NCI-H460 (cell line): ENCODE results near the gene SYF2. TPM values are rescaled to one million over a fixed set of nuclear protein-coding genes. Genes with fewer than 3 reads are reported as not detected.
"Not testable (repeated sequence)": the region's sequence is repeated elsewhere in the genome, so short reads cannot be mapped to it uniquely, and the experiment has no call there.

Source experiments
- DNase-seq: peaks from one replicate; pipeline ENCODE4 v3.0.0-alpha.2; 2016; ENCODE audit warnings: low read depth; ENCODE audit errors: extremely low read depth
- polyA plus RNA-seq: library from polyadenylated mRNA; depleted of rRNA; stranded (reverse); fragments of >200 nt; gene quantifications from 2 replicates; pipeline ENCODE4 v1.2.3, GENCODE V29; 2014; cell fraction: nucleus; rRNA removed
- total RNA-seq: library from RNA; depleted of rRNA; stranded (reverse); fragments of >200 nt; shearing (Covaris generic); gene quantifications from 2 replicates; pipeline ENCODE4 v1.2.3, GENCODE V29; 2014; rRNA removed

Gene SYF2
- total RNA-seq: 60.7 and 61.9 TPM in 2 replicates
- polyA plus RNA-seq: 17.1 and 17.2 TPM in 2 replicates

DNA sequence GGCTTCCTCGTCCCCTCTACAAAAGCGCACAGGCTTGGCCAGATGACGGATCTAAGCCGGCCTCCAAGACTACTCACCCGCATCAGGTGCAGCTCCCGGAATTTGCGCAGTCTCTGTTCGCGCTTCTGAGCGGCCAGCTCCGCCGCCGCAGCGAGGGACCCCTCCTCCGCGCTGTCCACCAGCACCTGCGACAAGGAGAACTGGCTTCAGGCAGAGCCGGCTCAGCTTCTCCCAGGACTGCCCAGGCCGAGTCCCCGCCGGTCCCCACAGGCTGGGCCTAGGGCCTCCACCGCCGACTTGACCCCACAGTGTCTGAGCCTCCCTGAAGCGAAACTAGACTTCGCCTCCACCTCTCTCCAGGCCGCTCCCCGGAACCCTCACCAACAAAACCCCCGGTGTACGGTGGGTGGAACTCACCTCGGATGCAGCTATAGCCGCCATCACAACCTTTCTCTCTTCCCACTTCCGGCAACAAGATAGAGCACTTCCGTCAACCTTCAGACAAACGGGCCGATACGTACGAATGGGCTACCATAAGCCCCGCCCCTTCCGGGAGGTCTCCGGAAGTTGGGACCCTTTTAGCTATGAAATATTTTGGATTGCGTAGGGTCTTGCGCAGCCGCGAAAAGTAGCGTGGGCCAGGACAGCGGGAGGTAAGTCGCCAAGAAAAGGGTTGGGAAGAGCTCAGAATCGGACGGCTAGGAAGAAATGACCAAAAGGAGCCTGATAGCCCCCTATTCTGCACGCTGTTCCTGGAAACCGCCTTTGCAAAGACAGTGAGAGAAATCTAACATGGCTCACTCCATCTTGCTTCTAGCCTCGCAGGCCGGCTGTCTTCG lies at the start of gene SYF2:
TSS of gene SYF2 (minus strand) at position 476 of the 839 bp plus-strand sequence. CDS start at position 441, 35 bp downstream.
- peak; percentile 80 for DNase-seq

DNA sequence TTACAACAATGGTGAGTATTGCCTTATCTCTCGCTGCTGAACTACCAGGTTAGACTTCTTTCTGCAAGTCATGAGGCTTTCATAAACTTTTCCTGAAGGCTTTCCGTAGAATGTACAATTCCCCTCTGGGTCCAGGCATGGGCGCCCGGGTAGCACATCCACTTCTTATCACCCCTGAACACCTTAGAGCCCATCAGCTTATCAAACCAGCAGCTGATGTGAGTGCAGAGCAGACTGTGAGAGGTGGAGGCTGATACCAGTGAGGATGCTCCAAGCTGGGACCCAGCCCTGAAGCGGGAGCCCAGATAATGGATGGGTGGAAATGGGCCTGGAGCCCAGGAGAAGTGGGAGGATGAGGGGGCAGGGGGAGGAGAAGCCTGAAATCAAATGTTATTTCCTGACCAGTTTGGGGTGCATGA lies 47.4 kb upstream of the SYF2 start:
- DNase-seq: not testable (repeated sequence)

DNA sequence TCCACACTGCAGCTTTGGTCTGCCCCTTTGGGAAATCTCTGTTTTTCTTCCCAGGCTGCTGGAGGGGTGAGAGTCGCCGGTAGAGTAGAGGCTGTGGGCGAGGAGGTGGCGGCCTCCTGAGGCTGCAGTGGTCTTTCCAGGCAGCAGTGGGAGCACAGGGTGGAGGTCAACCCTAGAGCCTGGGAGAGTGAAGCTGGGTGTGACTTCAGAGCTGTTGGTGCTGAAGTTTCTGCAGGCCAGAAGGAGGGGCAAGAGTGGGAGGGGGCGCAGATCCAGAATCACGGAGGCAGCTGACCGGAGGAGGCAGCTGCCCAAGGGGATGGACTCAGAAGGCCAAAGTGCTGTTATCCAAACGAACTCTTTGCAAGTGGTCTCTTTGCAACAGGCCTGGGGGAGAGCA lies 46.5 kb upstream of the SYF2 start:
- DNase-seq: not testable (repeated sequence)

DNA sequence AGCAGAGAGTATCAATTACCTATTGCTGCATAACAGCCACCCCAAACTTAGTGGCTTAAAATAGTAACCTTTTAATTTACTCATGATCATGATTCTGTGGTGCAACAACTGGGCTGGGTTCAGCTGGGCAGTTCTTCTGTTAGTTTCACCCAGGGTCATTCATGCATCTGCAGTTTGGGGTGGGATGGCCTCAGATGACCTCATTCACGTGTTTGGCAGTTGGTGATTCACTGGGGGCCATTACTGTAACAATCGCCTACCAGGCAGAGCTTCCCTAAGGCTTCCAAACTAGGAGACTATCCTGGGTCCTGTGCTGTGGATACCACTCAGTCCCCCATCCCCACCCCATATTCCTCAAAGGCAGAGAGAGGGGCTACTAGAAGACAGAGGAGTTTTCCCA lies 46.1 kb upstream of the SYF2 start:
- DNase-seq: not testable (repeated sequence)

DNA sequence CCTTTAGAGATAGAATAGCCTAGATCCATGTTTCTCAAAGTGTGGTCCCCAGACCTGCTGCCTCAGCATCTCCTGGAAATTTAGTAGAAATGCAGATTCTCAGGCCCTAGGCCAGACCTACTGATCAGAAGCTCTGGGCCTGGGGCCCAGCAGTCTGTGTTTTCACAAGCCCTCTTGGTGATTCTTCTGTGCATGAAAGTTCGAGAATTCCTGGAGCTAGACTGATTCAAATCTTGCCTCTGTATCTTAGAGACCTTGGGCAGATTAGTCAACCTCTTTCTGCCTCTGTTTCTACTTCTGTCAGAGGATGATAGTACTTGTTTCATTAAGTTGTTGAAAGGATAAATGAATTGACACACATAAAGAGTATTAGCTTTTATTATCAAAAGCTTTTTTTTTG lies 45.0 kb upstream of the SYF2 start:
- DNase-seq: not testable (repeated sequence)

DNA sequence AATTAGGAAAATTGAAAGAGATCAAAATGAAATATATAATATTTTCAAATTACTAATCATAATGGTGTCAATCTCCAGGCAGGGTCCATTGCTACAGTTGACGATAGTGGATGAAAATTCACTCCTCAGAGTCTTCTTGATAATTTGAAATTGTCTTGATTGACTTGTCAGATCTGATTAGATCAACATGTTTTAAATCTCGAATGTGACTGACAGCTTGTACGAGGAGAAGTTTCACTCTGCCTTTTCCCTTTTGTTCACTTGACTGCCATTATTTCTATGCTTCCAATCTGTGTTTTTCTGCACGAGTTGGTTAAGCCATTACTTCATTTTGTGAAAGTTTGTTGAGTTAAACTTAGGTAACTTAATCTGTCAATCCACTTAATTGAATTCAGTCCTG lies 43.3 kb upstream of the SYF2 start:
- not testable (repeated sequence) for DNase-seq

DNA sequence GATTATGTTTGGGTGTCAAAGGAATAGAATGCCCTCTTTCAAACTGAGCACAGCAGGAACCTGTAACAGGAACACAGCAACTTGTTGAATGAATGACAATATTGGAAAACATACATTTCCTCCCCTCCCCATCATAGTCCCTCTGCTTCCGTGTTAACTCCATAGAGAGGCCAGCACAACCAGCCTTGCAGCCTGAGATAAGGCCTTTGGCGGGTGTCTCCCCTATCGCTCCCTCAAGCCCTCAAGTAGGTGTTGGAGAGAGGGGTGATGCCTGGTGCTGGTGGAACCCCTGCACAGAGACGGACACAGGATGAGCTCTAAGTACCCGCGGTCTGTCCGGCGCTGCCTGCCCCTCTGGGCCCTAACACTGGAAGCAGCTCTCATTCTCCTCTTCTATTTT lies 39.9 kb upstream of the SYF2 start, which contains the start of gene RHD:
TSS of gene RHD (plus strand) at position 272 of the 400 bp plus-strand sequence. CDS start at position 311, 39 bp downstream.
- not testable (repeated sequence) for DNase-seq

DNA sequence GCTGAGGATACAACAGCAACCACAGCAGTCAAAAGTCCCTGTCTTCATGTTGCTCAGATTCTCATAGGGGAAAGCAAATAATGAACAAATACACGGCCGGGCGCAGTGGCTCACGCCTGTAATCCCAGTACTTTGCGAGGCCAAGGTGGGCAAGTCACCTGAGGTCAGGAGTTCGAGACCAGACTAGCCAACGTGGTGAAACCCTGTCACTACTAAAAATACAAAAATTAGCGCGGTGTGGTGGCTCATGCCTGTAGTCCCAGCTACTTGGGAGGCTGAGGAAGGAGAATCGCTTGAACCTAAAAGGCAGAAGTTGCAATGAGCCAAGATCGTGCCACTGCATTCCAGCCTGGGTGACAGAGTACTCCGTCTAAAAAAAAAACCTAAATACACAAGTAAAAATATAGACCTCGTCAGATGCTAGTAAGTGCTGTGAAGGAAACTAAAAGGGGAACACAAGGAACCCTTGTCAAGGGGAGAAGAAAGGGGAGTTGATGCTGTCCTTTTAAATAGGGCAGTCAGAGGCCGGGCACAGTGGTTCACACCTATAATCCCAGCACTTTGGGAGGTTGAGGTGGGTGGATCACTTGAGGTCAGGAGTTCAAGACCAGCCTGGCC lies 36.0 kb upstream of the SYF2 start:
- DNase-seq: not testable (repeated sequence)

DNA sequence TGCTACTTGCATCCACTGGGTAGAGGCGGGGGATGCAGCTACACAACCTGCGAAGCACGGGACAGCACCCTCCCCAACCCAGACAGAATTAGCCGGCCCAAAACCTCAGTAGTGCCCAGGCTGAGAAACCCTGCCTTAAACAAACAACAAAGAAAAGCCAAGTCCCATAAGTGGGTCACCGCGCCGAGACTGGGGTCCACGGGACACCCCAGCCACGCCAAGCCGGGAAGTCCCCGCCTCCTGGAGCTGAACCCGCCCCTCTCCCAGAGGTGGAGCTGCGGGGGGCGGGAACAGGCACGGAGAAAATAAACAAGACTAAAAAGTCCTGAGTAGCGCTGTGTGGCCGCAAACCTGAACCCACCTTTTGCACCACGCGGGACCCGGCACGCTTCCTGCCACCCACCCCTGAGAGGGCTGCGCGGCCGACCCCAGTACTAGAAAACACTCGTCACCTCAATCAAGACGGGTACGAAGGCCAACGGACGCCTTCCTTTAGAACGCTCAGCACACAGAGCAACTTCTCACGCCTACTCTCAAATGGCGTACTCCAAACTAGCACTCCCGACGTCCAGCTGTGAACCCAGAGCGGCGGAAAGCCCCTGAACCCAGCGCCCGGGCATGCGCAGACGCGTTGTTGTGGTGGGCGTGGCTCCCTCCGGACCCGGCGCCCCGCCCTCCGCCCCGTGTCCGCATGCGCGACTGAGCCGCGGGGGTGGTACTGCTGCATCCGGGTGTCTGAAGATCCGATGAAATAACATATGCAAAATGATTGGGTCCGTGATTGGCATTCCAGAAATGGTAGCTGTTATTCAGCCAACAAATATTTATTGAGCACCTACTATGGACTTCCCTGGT lies 35.2 kb upstream of the SYF2 start:
- DNase-seq: peak; percentile 69

DNA sequence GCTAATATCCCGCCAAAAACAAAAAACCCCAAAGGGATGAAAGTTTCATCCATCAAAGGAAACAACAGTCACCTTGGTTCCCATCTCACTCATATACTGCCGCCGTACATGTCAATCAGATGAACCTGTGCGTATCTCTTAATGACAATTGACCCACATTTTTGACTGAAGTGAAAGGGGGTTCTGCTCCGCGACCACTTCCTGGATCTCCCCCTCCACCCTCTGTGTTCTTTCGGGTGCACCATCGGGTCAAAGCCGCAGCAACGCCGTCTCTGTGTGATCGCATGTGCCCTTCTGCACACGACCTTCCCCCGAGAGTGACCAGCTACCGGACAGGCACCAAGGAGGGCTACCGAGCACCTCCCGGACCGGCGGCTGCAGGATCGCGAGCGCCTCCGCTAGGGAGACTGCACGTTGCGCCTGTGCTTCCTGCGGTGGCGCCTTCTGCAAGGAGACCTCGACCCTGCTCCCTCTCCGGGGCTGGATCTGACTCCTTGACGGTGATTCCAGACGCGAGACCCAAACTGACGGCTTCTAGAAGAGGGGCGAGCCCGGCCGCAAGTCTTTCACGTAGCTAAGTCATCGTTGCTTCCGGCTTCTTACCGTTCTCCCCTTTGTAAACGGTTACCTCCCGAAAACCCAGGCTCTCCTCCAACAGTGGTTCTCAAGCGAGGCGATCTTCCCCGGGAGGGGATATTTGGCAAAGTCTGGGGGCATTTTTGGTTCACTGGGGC lies 34.4 kb upstream of the SYF2 start:
- DNase-seq: not testable (repeated sequence)

DNA sequence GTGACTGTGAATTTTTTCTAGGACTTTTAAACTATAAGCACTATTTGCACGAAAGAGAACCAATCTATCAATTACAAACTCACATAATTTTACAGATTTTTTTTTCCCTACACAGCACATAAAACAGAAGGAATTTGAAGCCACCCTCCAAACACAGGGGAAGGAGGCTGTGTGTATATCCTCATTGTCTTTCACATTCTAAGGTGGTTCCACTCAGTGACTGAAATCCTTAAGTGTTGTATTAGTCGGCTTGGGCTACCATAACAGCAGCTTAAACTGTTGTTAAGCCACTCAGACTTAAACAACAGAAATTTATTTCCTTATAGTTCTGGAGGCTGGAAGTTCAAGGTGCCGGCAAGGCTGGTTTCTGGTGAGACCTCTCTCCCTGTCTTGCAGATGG lies 28.0 kb upstream of the SYF2 start:
- not testable (repeated sequence) for DNase-seq

DNA sequence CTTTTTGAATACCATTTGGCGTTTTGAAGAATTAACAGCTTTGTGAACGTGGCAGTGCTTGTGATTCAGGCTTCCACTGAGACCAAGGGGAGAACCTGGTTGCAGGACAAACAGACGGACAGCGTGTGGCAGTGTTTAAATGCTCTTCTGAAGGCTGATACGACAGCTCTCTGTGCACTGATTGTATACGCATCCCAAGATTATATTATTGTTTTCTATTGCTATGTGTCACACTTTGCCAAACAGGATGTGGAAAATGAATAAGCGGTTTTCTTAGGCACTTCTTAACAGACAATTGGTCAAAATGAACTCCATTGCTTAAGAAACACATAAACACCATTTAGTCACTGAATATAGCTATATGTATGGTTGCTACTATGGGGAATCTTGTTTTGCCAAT lies 27.5 kb upstream of the SYF2 start:
- not testable (repeated sequence) for DNase-seq

DNA sequence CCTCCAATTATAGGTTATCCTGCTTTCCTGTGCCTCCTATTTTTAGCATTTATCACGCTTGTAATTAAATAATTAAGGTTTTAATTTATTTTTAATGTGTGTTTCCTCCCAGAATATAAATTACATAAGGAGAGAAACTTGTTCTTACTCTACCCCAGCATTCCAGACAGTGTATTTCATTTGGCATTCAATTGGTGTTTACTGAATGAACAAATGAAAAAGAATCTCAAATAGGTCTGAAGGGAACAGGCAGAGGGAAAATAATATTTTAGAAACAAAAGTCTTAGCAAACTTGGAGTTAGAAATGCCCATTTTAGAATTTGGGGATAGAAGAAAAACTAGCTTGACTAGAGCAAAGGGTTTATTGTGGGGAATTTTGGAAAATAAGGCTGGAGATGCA lies 24.9 kb upstream of the SYF2 start:
- DNase-seq: no peak

DNA sequence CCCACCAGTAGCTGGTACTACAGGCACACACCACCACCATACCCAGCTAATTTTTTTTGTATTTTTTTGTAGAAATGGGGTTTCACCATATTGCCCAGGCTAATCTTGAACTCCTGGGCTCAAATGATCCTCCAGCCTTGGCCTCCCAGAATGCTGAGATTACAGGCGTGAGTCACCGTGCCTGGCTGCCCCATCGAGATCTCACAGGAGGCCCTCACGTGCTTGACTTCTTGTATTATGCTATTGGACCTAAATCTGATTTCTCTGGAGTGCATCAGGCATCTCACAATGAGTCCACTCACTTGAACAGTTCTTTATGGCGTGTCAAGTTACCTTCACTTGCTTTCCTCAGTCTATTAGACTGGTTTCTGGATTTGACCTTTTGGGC lies 24.3 kb upstream of the SYF2 start:
- DNase-seq: no peak

DNA sequence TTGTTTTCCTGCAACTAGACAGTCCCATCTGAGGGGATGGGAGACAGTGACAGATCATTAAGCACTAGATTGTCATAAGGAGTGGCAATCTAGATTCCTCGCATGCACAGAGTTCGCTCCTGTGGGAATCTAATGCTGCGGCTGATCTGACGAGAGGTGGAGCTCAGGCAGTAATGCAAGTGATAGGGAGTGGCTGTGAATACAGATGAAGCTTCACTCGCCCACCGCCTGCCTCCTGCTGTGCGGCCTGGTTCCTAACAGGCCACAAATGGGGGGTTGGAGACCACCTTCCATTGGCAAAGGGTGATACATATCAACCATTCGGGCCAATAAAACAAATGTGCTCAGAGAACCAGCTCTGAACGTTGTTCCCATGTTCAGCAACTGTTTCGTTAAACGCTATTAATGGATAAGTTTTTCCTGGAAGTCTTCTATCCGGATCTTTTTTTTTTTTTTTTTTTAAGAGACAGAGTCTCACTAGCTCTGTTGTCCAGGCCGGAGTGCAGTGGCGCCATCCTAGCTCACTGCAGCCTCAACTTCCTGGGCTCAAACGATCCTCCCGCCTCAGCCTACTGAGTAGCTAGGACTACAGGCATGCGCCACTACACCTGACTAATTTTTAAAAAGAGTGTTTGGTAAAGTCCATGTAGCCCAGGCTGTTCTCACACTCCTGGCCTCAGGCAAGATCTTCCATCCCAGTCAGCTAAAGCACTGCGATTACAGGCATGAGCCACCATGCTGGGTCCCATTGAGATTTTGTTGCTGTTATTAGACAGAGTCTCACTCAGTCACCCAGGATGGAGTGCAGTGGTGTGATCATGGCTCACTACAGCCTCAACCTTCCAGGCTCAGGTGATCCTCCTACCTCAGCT lies 23.6 kb upstream of the SYF2 start:
- DNase-seq: no peak

DNA sequence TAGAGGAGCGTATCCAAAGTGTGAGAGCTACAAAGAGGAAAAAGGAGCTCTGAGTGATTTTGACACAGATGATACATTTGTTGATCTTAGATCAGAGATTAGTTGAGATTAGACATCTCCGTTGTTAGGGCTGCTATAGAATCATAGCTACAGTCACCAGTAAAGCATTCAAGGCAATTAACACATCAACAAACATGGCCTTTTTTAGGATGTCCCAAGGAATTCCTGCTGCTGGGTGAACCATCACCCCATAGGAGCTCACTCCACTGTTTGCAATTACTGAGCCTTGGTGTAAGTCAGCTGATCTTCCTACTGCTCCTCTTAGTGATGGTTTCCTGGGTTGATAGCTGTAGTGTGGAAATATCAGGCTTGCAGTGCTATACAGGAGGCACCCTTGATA lies 21.6 kb upstream of the SYF2 start:
- DNase-seq: no peak

DNA sequence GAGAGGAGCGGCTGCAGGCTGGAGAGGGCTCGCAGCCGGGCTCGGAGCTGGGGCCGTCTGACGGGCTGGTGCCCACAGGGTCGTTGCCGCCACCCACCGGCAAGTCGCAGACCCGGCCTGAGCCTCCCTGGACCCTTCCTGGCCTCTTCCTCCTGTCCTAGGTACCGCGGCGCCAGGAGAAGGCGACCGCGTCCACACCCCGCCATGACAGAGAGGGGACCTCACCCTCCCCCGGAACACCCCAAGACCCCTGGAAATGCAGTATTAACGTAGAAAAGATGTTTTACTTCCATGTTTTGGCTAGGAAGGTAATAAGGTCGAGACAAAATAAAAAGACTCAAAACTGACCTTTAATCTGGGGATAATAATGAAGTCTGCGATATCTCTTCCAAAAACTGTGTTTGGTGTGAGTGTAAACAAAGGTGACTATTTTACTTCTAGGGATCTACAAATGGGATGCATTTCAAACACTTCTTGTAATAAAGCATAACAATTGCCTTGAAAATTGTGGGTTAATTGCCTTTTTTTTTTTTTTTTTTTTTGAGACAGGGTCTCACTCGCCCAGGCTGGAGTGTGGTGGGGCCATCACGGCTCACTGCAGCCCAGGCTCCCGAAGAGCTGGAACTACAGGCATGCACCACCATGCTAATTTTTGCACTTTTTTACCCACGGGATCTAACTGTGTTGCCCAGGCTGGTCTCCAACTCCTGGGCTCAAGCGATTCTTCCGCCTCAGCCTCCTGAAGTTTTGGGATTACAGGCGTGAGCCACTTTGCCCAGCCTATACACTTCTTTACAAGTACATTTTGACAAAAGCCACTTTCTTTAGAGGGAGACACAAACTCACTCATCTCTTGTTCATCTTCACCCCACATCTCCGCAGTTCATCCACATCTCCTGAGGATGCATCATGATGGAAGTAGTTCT lies 15.8 kb upstream of the SYF2 start:
- no peak for DNase-seq
